GM10248 (cell line): ENCODE results near the gene PRPH2.

Experiments used
- CTCF ChIA-PET: fragments of 300-600 bp; sonication (Branson Sonifier 250); formaldehyde crosslinking; extraction: SDS; loops from one replicate; lab custom pipeline; 2021; ENCODE audit warnings: antibody characterized with exemption; lab: Yijun Ruan, JAX
- POLR2A ChIA-PET: fragments of 350-650 bp; sonication (Branson Sonifier 250); formaldehyde crosslinking; extraction: SDS; loops from one replicate; lab custom pipeline; 2020; ENCODE audit warnings: antibody characterized with exemption; lab: Yijun Ruan, JAX
- DNase-seq: peaks from one replicate; pipeline ENCODE4 v3.0.0; 2012; ENCODE audit errors: extremely low spot score
- CTCF ChIP-seq: IDR thresholded peaks from 2 replicates; pipeline ENCODE4 v1.5.1; 2012; ENCODE audit warnings: mild to moderate bottlenecking, low read depth; ENCODE audit errors: extremely low read depth, missing control alignments, control extremely low read depth

Gene PRPH2

GRCh38 chr6:42715871-42716270, 6.5 kb downstream of the PRPH2 start:
- no peak for DNase-seq
- ChIA-PET POLR2A (no interaction called here), CTCF (interaction anchor here (1.6 to 3.3 kb wide), 2 partner anchors 10 to 30 kb away, joined by 4 to 20 read pairs; partner anchors contain the start of gene TBCC)
- TF ChIP-seq CTCF: no peak

GRCh38 chr6:42714098-42714761, 8.2 kb downstream of the PRPH2 start:
- POLR2A ChIA-PET: interaction anchor here (0.6 kb wide), 1 partner anchor 74 kb away, joined by 4 read pairs; no protein-coding TSS in a partner anchor
- no peak for TF ChIP-seq CTCF
- DNase-seq: no peak
- CTCF ChIA-PET: interaction anchor here (1.3 to 2.1 kb wide), 3 partner anchors 12 to 187 kb away, joined by 3 to 19 read pairs (median 3); partner anchors contain the start of gene TBCC

- CTCF ChIA-PET: interaction anchor here (0.9 to 1.2 kb wide), 3 partner anchors 13 to 34 kb away, joined by 3 read pairs; partner anchors contain the start of gene TBCC
- POLR2A ChIA-PET: no interaction called here
- no peak for DNase-seq
- TF ChIP-seq CTCF: no peak
These were observed 10.5 kb downstream of the PRPH2 start for GRCh38 chr6:42711930-42712329.

GRCh38 chr6:42710316-42710715, 12.1 kb downstream of the PRPH2 start:
- POLR2A ChIA-PET: no interaction called here
- no peak for DNase-seq
- TF ChIP-seq CTCF: no peak
- CTCF ChIA-PET: no interaction called here

GRCh38 chr6:42709871-42710270, 12.5 kb downstream of the PRPH2 start:
- no peak for TF ChIP-seq CTCF
- ChIA-PET POLR2A (no interaction called here), CTCF (no interaction called here)
- DNase-seq: no peak

GRCh38 chr6:42708096-42708495, 14.3 kb downstream of the PRPH2 start:
- ChIA-PET POLR2A (no interaction called here), CTCF (interaction anchor here (1.0 kb wide), 1 partner anchor 18 kb away, joined by 3 read pairs; no protein-coding TSS in a partner anchor)
- no peak for DNase-seq
- no peak for TF ChIP-seq CTCF
